Loucy (cell line): ENCODE data around the gene LRRC34.

Experiments used
- H2AFZ ChIP-seq: fragments of 200-600 bp; sonication (generic); 2 replicates; pipeline ENCODE4 v1.6.0; 2016; ENCODE audit warnings: antibody characterized with exemption, mild to moderate bottlenecking, low read length, moderate library complexity
- H3F3A ChIP-seq: fragments of 200-600 bp; 2 replicates; pipeline ENCODE4 v1.6.0; 2016; ENCODE audit warnings: antibody characterized with exemption, low read depth, mild to moderate bottlenecking
- H3K27me3 ChIP-seq: fragments of 200-600 bp; sonication (generic); 2 replicates; pipeline ENCODE4 v1.6.1; 2014; ENCODE audit warnings: low read length, mild to moderate bottlenecking; ENCODE audit not compliant: insufficient read depth, poor library complexity, severe bottlenecking
- H3K36me3 ChIP-seq: fragments of 200-600 bp; sonication (generic); 2 replicates; pipeline ENCODE4 v1.6.1; 2016; ENCODE audit warnings: low read length; ENCODE audit not compliant: insufficient read depth
- H3K4me1 ChIP-seq: fragments of 200-600 bp; sonication (generic); 2 replicates; pipeline ENCODE4 v1.5.1; 2014; ENCODE audit warnings: low read length, mild to moderate bottlenecking; ENCODE audit not compliant: insufficient read depth, poor library complexity, severe bottlenecking
- H3K4me2 ChIP-seq: fragments of 200-600 bp; sonication (generic); 2 replicates; pipeline ENCODE4 v1.6.0; 2014; ENCODE audit warnings: antibody characterized with exemption, low read length, low read depth, mild to moderate bottlenecking; ENCODE audit not compliant: poor library complexity, severe bottlenecking
- H3K4me3 ChIP-seq: fragments of 200-600 bp; sonication (generic); 2 replicates; pipeline ENCODE4 v1.5.1; 2014; ENCODE audit warnings: low read length, mild to moderate bottlenecking, mixed read lengths; ENCODE audit not compliant: poor library complexity, severe bottlenecking
- H3K79me2 ChIP-seq: fragments of 200-600 bp; sonication (generic); 2 replicates; pipeline ENCODE4 v1.6.1; 2014; ENCODE audit warnings: low read length; ENCODE audit not compliant: insufficient read depth
- H3K9ac ChIP-seq: fragments of 200-600 bp; sonication (generic); 2 replicates; pipeline ENCODE4 v1.6.0; 2014; ENCODE audit warnings: mild to moderate bottlenecking, low read depth, low read length, moderate library complexity; ENCODE audit not compliant: poor library complexity, severe bottlenecking
- H3K9me2 ChIP-seq: fragments of 200-600 bp; sonication (generic); replicated peaks from 2 replicates; pipeline ENCODE4 v1.6.1; 2016; ENCODE audit warnings: low read depth, low read length, mixed read lengths
- H3K9me3 ChIP-seq: fragments of 200-600 bp; sonication (generic); 2 replicates; pipeline ENCODE4 v1.6.1; 2014; ENCODE audit warnings: mild to moderate bottlenecking, antibody characterized with exemption, low read length, low read depth; ENCODE audit not compliant: insufficient read depth
- H4K20me1 ChIP-seq: fragments of 200-600 bp; sonication (generic); 2 replicates; pipeline ENCODE4 v1.6.0; 2014; ENCODE audit warnings: antibody characterized with exemption, low read length, mild to moderate bottlenecking; ENCODE audit not compliant: insufficient read depth, poor library complexity, severe bottlenecking
- EZH2phosphoT487 ChIP-seq: fragments of 200-600 bp; IDR thresholded peaks from 2 replicates; pipeline ENCODE4 v1.6.1; 2018; ENCODE audit warnings: antibody characterized with exemption, mild to moderate bottlenecking, moderate library complexity, borderline replicate concordance
- TF ChIP-seq, protein P1 (sequence below): fragments of 200-600 bp; sonication (generic); conservative IDR thresholded peaks from 2 replicates; pipeline ENCODE4 v1.5.1; 2014; ENCODE audit warnings: mild to moderate bottlenecking, antibody characterized with exemption, low read length

The LRRC34 gene

GRCh38 chr3:169759256-169759655, 53.4 kb downstream of the LRRC34 start:
- H3K4me2 ChIP-seq = peak overlapping the region; percentile 56
- no peaks in the 10 kb centered on the region for H4K20me1 ChIP-seq
- no peaks in the 10 kb centered on the region for H3K36me3 ChIP-seq
- TF ChIP-seq, protein P1, sequence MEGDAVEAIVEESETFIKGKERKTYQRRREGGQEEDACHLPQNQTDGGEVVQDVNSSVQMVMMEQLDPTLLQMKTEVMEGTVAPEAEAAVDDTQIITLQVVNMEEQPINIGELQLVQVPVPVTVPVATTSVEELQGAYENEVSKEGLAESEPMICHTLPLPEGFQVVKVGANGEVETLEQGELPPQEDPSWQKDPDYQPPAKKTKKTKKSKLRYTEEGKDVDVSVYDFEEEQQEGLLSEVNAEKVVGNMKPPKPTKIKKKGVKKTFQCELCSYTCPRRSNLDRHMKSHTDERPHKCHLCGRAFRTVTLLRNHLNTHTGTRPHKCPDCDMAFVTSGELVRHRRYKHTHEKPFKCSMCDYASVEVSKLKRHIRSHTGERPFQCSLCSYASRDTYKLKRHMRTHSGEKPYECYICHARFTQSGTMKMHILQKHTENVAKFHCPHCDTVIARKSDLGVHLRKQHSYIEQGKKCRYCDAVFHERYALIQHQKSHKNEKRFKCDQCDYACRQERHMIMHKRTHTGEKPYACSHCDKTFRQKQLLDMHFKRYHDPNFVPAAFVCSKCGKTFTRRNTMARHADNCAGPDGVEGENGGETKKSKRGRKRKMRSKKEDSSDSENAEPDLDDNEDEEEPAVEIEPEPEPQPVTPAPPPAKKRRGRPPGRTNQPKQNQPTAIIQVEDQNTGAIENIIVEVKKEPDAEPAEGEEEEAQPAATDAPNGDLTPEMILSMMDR = no peak
- TF ChIP-seq EZH2phosphoT487 = peak; percentile 68; the same call in 1 of the 2 replicates
- H3F3A ChIP-seq = peaks cover 7% of the 10 kb centered on the region
- H3K27me3 ChIP-seq = peaks cover 16% of the 10 kb centered on the region
- no peaks in the 10 kb centered on the region for H3K9me3 ChIP-seq
- H3K4me1 ChIP-seq = peaks cover 33% of the 10 kb centered on the region
- H3K9me2 ChIP-seq = no peaks in the 10 kb centered on the region
- peak overlapping the region; percentile 5 for H3K4me3 ChIP-seq
- H3K9ac ChIP-seq = no peak overlapping the region
- no peaks in the 10 kb centered on the region for H3K79me2 ChIP-seq
- no peak overlapping the region for H2AFZ ChIP-seq

DNA sequence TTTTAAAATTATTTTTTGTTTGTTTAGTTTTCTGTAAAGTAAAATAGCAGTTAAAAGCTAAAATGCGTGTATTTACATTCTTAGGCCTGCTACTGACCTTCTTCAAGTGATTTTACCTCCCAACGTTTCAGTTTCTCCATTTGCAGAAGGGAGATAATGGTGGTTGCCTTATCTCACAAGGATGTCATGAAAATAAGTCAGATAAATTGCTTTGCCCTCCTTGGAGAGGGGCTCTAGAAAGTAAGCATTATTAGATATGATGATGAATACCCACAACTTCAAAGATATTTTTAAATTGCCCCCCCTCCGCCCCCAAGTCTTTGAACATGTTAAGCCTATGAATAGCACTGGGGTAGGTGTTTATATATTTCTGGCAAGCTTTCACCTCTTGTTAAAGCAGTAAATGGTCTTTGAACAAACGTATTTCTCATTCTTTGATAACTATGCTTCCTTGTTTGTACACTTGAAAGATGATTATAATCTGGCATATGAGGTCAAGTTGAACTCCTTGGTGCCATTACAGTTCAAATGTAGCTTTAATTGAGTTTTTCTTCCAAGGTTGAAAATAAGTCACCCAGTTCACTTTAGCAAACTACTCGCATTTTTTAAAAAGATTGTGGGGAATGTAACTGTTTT, 54.2 kb downstream of the LRRC34 start:
- TF ChIP-seq EZH2phosphoT487 = no peak
- TF ChIP-seq, protein P1 = no peak
- Histone ChIP-seq H3K79me2 (no peaks in the 10 kb centered on the region), H4K20me1 (no peaks in the 10 kb centered on the region), H3K9me3 (no peaks in the 10 kb centered on the region), H3K4me2 (peak overlapping the region; percentile 56), H3K4me1 (peaks cover 26% of the 10 kb centered on the region), H3K27me3 (peaks cover 16% of the 10 kb centered on the region), H3K36me3 (no peaks in the 10 kb centered on the region), H3F3A (peaks cover 7% of the 10 kb centered on the region), H2AFZ (no peak overlapping the region), H3K4me3 (peak overlapping the region; percentile 5), H3K9ac (no peak overlapping the region), H3K9me2 (no peaks in the 10 kb centered on the region)

DNA sequence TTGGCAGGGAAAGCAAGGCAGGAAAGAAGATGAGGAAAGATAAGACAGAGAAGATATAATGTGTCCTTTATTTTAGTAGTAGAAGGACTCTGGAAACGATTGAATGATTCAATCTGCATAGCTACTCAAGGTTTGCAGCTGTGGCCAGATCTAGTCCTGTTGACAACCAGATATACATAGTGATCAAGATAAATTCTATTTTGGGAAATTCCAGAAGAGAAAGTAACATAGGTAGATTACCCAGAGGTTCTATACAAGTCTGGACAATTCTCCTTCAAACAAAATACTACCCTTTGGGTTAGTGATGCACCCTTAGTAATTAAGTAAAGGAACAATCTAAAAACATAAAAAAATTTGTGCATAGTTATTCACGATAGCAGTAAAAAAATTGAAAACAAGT, 57.2 kb downstream of the LRRC34 start:
- Histone ChIP-seq H3K27me3 (peaks cover 16% of the 10 kb centered on the region), H3K4me2 (no peak overlapping the region), H3K9me3 (no peaks in the 10 kb centered on the region), H4K20me1 (no peaks in the 10 kb centered on the region), H3K9me2 (no peaks in the 10 kb centered on the region), H2AFZ (no peak overlapping the region), H3K79me2 (no peaks in the 10 kb centered on the region), H3F3A (peaks cover 7% of the 10 kb centered on the region), H3K4me1 (peaks cover 22% of the 10 kb centered on the region), H3K36me3 (no peaks in the 10 kb centered on the region), H3K9ac (no peak overlapping the region), H3K4me3 (no peak overlapping the region)
- no peak for TF ChIP-seq EZH2phosphoT487
- TF ChIP-seq, protein P1 = no peak
